ENCODE results near the gene SLC29A1. TPM values are rescaled to one million over a fixed set of nuclear protein-coding genes. Genes with fewer than 3 reads are reported as not detected.

The SLC29A1 gene
- total RNA-seq, 1 experiment from 2014 or later, result 108 TPM

GRCh38 chr6:44257753-44258324 is 34.4 kb downstream of the SLC29A1 start:
- intact Hi-C loops (cut with micrococcal nuclease; ENCODE audit: unreplicated experiment), result no loop called here
- Histone ChIP-seq H3K36me3 (ENCODE audit: insufficient read depth, low read length, poor library complexity, severe bottlenecking) (peaks cover 26% of the 10 kb centered on the region), H3K4me1 (ENCODE audit: insufficient read depth, low read length, poor library complexity, severe bottlenecking) (peaks cover 10% of the 10 kb centered on the region), H3K9me3 (ENCODE audit: low read depth, low read length, poor library complexity, severe bottlenecking) (no peaks in the 10 kb centered on the region), H3K27ac (ENCODE audit: low read depth, low read length, poor library complexity, severe bottlenecking) (peak overlapping the region; percentile 90), H3K27me3 (replicated peaks; ENCODE audit: insufficient read depth, low read depth, low read length, poor library complexity) (no peaks in the 10 kb centered on the region), H3K4me3 (ENCODE audit: low read depth, low read length, poor library complexity, severe bottlenecking) (peak overlapping the region; percentile 99)
- no TSS peak for BruUV-seq (replicated peaks)
- TF ChIP-seq, protein P1, sequence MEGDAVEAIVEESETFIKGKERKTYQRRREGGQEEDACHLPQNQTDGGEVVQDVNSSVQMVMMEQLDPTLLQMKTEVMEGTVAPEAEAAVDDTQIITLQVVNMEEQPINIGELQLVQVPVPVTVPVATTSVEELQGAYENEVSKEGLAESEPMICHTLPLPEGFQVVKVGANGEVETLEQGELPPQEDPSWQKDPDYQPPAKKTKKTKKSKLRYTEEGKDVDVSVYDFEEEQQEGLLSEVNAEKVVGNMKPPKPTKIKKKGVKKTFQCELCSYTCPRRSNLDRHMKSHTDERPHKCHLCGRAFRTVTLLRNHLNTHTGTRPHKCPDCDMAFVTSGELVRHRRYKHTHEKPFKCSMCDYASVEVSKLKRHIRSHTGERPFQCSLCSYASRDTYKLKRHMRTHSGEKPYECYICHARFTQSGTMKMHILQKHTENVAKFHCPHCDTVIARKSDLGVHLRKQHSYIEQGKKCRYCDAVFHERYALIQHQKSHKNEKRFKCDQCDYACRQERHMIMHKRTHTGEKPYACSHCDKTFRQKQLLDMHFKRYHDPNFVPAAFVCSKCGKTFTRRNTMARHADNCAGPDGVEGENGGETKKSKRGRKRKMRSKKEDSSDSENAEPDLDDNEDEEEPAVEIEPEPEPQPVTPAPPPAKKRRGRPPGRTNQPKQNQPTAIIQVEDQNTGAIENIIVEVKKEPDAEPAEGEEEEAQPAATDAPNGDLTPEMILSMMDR (conservative IDR thresholded peaks at IDR 0.05; ENCODE audit: low read depth, low read length), result no peak
- ChIA-PET CTCF (no interaction called here), POLR2A (ENCODE audit: low non-redundant PET) (interaction anchor here (0.8 kb wide), 1 partner anchor 11 kb away, joined by 3 read pairs; the partner anchor contains the start of gene HSP90AB1)
- no peak for DNase-seq (ENCODE audit: low spot score)

GRCh38 chr6:44258325-44258863 is 35.0 kb downstream of the SLC29A1 start:
- H3K36me3 ChIP-seq (ENCODE audit: insufficient read depth, low read length, poor library complexity, severe bottlenecking), result peaks cover 20% of the 10 kb centered on the region
- intact Hi-C loops (cut with micrococcal nuclease; ENCODE audit: unreplicated experiment), result no loop called here
- no peaks in the 10 kb centered on the region for H3K27me3 ChIP-seq (replicated peaks; ENCODE audit: insufficient read depth, low read depth, low read length, poor library complexity)
- TF ChIP-seq, protein P1 (conservative IDR thresholded peaks at IDR 0.05; ENCODE audit: low read depth, low read length), result no peak
- no peak for TF ChIP-seq EZH2 (IDR thresholded peaks at IDR 0.05; ENCODE audit: borderline replicate concordance, low read depth, low read length, poor library complexity, severe bottlenecking)
- peaks cover 13% of the 10 kb centered on the region for H3K4me1 ChIP-seq (ENCODE audit: insufficient read depth, low read length, poor library complexity, severe bottlenecking)
- H3K4me3 ChIP-seq (ENCODE audit: low read depth, low read length, poor library complexity, severe bottlenecking), result no peak overlapping the region
- no peaks in the 10 kb centered on the region for H3K9me3 ChIP-seq (ENCODE audit: low read depth, low read length, poor library complexity, severe bottlenecking)
- CTCF ChIA-PET, result no interaction called here
- no TSS peak for BruUV-seq (replicated peaks)
- no peak for DNase-seq (ENCODE audit: low spot score)
- POLR2A ChIA-PET (ENCODE audit: low non-redundant PET), result no interaction called here
- no peak overlapping the region for H3K27ac ChIP-seq (ENCODE audit: low read depth, low read length, poor library complexity, severe bottlenecking)

DNA sequence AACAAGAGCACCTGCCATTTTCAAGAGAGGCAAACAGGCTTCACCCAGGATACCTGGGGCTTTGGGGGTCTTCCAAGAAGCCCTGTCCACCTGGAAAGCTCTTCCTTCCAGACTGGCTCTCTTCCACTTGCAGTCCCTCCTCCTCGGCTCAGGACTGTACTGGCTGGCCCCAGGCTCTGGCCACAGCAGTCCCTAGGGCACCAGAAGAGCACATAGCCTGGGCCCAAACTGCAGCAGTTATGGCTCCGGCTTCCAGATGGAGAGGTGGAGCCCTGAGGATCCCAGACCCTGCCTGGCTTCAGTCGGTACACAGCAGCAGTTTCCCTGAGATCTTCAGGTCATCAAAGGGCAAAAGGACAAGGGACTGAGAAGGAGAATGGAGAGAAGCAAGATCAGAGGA is 35.5 kb downstream of the SLC29A1 start:
- DNase-seq (ENCODE audit: low spot score), result no peak
- no peak overlapping the region for H3K27ac ChIP-seq (ENCODE audit: low read depth, low read length, poor library complexity, severe bottlenecking)
- POLR2A ChIA-PET (ENCODE audit: low non-redundant PET), result no interaction called here
- H3K4me1 ChIP-seq (ENCODE audit: insufficient read depth, low read length, poor library complexity, severe bottlenecking), result peaks cover 18% of the 10 kb centered on the region
- H3K4me3 ChIP-seq (ENCODE audit: low read depth, low read length, poor library complexity, severe bottlenecking), result no peak overlapping the region
- H3K36me3 ChIP-seq (ENCODE audit: insufficient read depth, low read length, poor library complexity, severe bottlenecking), result peaks cover 15% of the 10 kb centered on the region
- no peak for TF ChIP-seq EZH2 (IDR thresholded peaks at IDR 0.05; ENCODE audit: borderline replicate concordance, low read depth, low read length, poor library complexity, severe bottlenecking)
- TF ChIP-seq, protein P1 (conservative IDR thresholded peaks at IDR 0.05; ENCODE audit: low read depth, low read length), result no peak
- H3K9me3 ChIP-seq (ENCODE audit: low read depth, low read length, poor library complexity, severe bottlenecking), result no peaks in the 10 kb centered on the region
- no TSS peak for BruUV-seq (replicated peaks)
- no peaks in the 10 kb centered on the region for H3K27me3 ChIP-seq (replicated peaks; ENCODE audit: insufficient read depth, low read depth, low read length, poor library complexity)
- CTCF ChIA-PET, result no interaction called here
- intact Hi-C loops (cut with micrococcal nuclease; ENCODE audit: unreplicated experiment), result no loop called here

All from A673 (cell line).